SK-N-SH (cell line): ENCODE data around the gene ELOVL1. TPM values are rescaled to one million over a fixed set of nuclear protein-coding genes. Genes with fewer than 3 reads are reported as not detected.
A peak's percentile ranks its signal among the peaks of the same experiment; 100 is the strongest.

Experiments used
- CTCF ChIA-PET: fragments of 300-600, 350-600 bp; formaldehyde crosslinking; extraction: SDS; loops from one replicate; lab custom pipeline; 2021; lab: Yijun Ruan, JAX
- POLR2A ChIA-PET: fragments of 350-600 bp; sonication (Branson Sonifier 250); formaldehyde crosslinking; extraction: SDS; loops from one replicate; lab custom pipeline; 2020; ENCODE audit warnings: antibody characterized with exemption, inconsistent platforms; lab: Yijun Ruan, JAX
- DNase-seq: peaks from one replicate; pipeline ENCODE4 v3.0.0; 2012
- H2AFZ ChIP-seq: fragments of 200-600 bp; sonication (generic); 2 replicates; pipeline ENCODE4 v1.8.1; 2016; ENCODE audit warnings: antibody characterized with exemption, mild to moderate bottlenecking, low read depth
- H3F3A ChIP-seq: fragments of 200-600 bp; sonication (generic); replicated peaks from 2 replicates; pipeline ENCODE3; 2016; ENCODE audit warnings: antibody characterized with exemption, mild to moderate bottlenecking; ENCODE audit not compliant: insufficient read depth
- H3K27ac ChIP-seq, 2 experiments: fragments of 200-500 bp in 1 of 2; fragments of 200-600 bp in 1 of 2; sonication (Bioruptor generic) in 1 of 2; sonication (generic), shearing (Covaris generic) in 1 of 2; 2 replicates each; pipeline versions ENCODE4 v1.5.1 to v1.6.1; 2014 to 2016; ENCODE audit warnings: low read depth in 2 of 2, inconsistent platforms in 1 of 2, low read length in 1 of 2, mild to moderate bottlenecking in 1 of 2, mixed read lengths in 1 of 2
- H3K27me3 ChIP-seq: fragments of 200-600 bp; sonication (generic), shearing (Covaris generic); 2 replicates; pipeline ENCODE4 v1.6.1; 2016; ENCODE audit warnings: mixed run types; ENCODE audit not compliant: insufficient read depth
- H3K36me3 ChIP-seq, 2 experiments: fragments of 200-500 bp in 1 of 2; fragments of 200-600 bp in 1 of 2; sonication (Bioruptor generic) in 1 of 2; sonication (generic) in 1 of 2; replicated peaks in 1 of 2; 2 replicates each; pipeline versions ENCODE3 to v1.5.1; 2014 to 2016; ENCODE audit warnings: low read length in 1 of 2, mild to moderate bottlenecking in 1 of 2; ENCODE audit not compliant: insufficient read depth in 2 of 2, control insufficient read depth in 1 of 2
- H3K4me1 ChIP-seq, 2 experiments: fragments of 200-500 bp in 1 of 2; fragments of 200-600 bp in 1 of 2; sonication (Bioruptor generic) in 1 of 2; sonication (generic), shearing (Covaris generic) in 1 of 2; 2 replicates each; pipeline versions ENCODE4 v1.5.1 to v1.6.1; 2014 to 2016; ENCODE audit warnings: low read depth in 1 of 2, low read length in 1 of 2, mixed run types in 1 of 2; ENCODE audit not compliant: insufficient read depth in 2 of 2, control insufficient read depth in 1 of 2
- H3K4me2 ChIP-seq: fragments of 200-600 bp; sonication (generic), shearing (Covaris generic); 2 replicates; pipeline ENCODE4 v1.6.1; 2017; ENCODE audit warnings: mixed run types
- H3K4me3 ChIP-seq, 2 experiments: fragments of 200-500 bp in 1 of 2; fragments of 200-600 bp in 1 of 2; sonication (Bioruptor generic) in 1 of 2; sonication (generic), shearing (Covaris generic) in 1 of 2; 2 replicates each; pipeline versions ENCODE4 v1.5.1 to v1.8.1; 2014 to 2016; ENCODE audit warnings: low read depth in 2 of 2, inconsistent platforms in 1 of 2, low read length in 1 of 2, mild to moderate bottlenecking in 1 of 2, mixed read lengths in 1 of 2, moderate library complexity in 1 of 2
- H3K79me2 ChIP-seq: fragments of 200-600 bp; sonication (generic); 2 replicates; pipeline ENCODE4 v1.8.1; 2017; ENCODE audit warnings: mild to moderate bottlenecking; ENCODE audit not compliant: insufficient read depth
- H3K9ac ChIP-seq: fragments of 200-600 bp; sonication (generic); 2 replicates; pipeline ENCODE4 v1.6.1; 2017; ENCODE audit warnings: mixed run types
- H3K9me2 ChIP-seq: fragments of 200-600 bp; sonication (generic); 2 replicates; pipeline ENCODE4 v1.6.1; 2017; ENCODE audit warnings: mixed run types
- H3K9me3 ChIP-seq: fragments of 200-600 bp; sonication (generic); 2 replicates; pipeline ENCODE4 v1.6.1; 2017; ENCODE audit warnings: mixed run types, mild to moderate bottlenecking, moderate library complexity
- H4K20me1 ChIP-seq: fragments of 200-600 bp; sonication (generic); 2 replicates; pipeline ENCODE4 v1.6.1; 2017; ENCODE audit warnings: mild to moderate bottlenecking, mixed run types; ENCODE audit not compliant: insufficient read depth
- ELF1 ChIP-seq: IDR thresholded peaks from 2 replicates; pipeline ENCODE4 v1.4.0; 2012
- FOSL2 ChIP-seq: IDR thresholded peaks from 2 replicates; pipeline ENCODE4 v1.4.0; 2012; ENCODE audit warnings: low read depth, mild to moderate bottlenecking, moderate library complexity, borderline replicate concordance
- IRF3 ChIP-seq: fragments of 150-350 bp; IDR thresholded peaks from 2 replicates; pipeline ENCODE4 v1.6.1; 2016; ENCODE audit warnings: mild to moderate bottlenecking, low read depth, low read length
- MAX ChIP-seq: IDR thresholded peaks from 2 replicates; pipeline ENCODE4 v1.4.0; 2012; ENCODE audit warnings: low read depth
- MEF2A ChIP-seq: IDR thresholded peaks from 2 replicates; pipeline ENCODE4 v1.4.0; 2012; ENCODE audit warnings: low read depth, borderline replicate concordance
- MXI1 ChIP-seq: IDR thresholded peaks from 2 replicates; pipeline ENCODE4 v1.6.1; 2012; ENCODE audit warnings: mild to moderate bottlenecking, low read depth, low read length, improper control_type of control experiment
- NFIC ChIP-seq: IDR thresholded peaks from 2 replicates; pipeline ENCODE4 v1.4.0; 2012; ENCODE audit warnings: borderline replicate concordance
- NRF1 ChIP-seq: IDR thresholded peaks from 2 replicates; pipeline ENCODE4 v1.6.1; 2012; ENCODE audit warnings: low read depth, mild to moderate bottlenecking, low read length
- SMC3 ChIP-seq: IDR thresholded peaks from 2 replicates; pipeline ENCODE4 v1.6.1; 2012; ENCODE audit warnings: low read depth, low read length, improper control_type of control experiment
- WGBS: methylation state at CpG from one replicate; pipeline ENCODE4 v1.1.6; 2017; ENCODE audit warnings: low lambda C conversion rate; 5-methylcytosine and 5-hydroxymethylcytosine counted together
- polyA plus RNA-seq, 3 experiments: library from polyadenylated mRNA; depleted of rRNA; stranded (reverse); fragments of >200 nt; gene quantifications; 2 replicates each; pipeline ENCODE4 v1.2.3, GENCODE V29; 2012

The ELOVL1 gene
- polyA plus RNA-seq, 1 of the 3 experiments (the other 2 are of a cell fraction) = 127 TPM

GRCh38 chr1:43349594-43350306 lies 18.1 kb downstream of the ELOVL1 start:
- H3K9ac ChIP-seq = no peak overlapping the region
- no peak for DNase-seq
- no peaks in the 10 kb centered on the region for H4K20me1 ChIP-seq
- no peaks in the 10 kb centered on the region for H3K9me3 ChIP-seq
- ChIA-PET POLR2A (no interaction called here), CTCF (no interaction called here)
- peaks cover 12 to 13% of the 10 kb centered on the region in 2 experiments; a peak in 2 of 4 replicates for H3K4me1 ChIP-seq
- no peaks in the 10 kb centered on the region for H3K9me2 ChIP-seq
- H3F3A ChIP-seq = peaks cover 10% of the 10 kb centered on the region
- H3K27ac ChIP-seq = peak overlapping the region; percentile 13 to 84; a peak in 1 of 4 replicates
- H3K27me3 ChIP-seq = no peaks in the 10 kb centered on the region
- no peaks in the 10 kb centered on the region for H3K79me2 ChIP-seq
- H3K4me3 ChIP-seq = peak overlapping the region in 1 of 2 experiments; percentile 56; a peak in 2 of 4 replicates
- no peaks in the 10 kb centered on the region for H3K36me3 ChIP-seq
- WGBS = 54% methylated on average over 11 of the region's 11 CpGs
- no peak for TF ChIP-seq MEF2A
- TF ChIP-seq SMC3 = no peak
- TF ChIP-seq FOSL2 = peak; percentile 22; the same call in 1 of the 2 replicates
- no peak; the same call in 1 of the 2 replicates for TF ChIP-seq MXI1
- TF ChIP-seq IRF3 = no peak
- no peak for TF ChIP-seq ELF1
- TF ChIP-seq MAX = no peak
- TF ChIP-seq, all 33 proteins: peak for 1
- Histone ChIP-seq H2AFZ (peak overlapping the region; percentile 84), H3K4me2 (peak overlapping the region; percentile 63)

- DNase-seq = peak; percentile 98
- H3K27me3 ChIP-seq = no peaks in the 10 kb centered on the region
- H3K79me2 ChIP-seq = no peaks in the 10 kb centered on the region
- no peak overlapping the region for H3K9ac ChIP-seq
- 18% methylated on average over 15 of the region's 72 CpGs for WGBS
- H3K4me2 ChIP-seq = peak overlapping the region; percentile 63
- peak overlapping the region; percentile 84; the same call in 1 of the 2 replicates for H2AFZ ChIP-seq
- POLR2A ChIA-PET = interaction anchor here (0.6 to 1.4 kb wide), 3 partner anchors 9 to 315 kb away, joined by 3 to 8 read pairs (median 3); partner anchors contain the start of gene CDC20
- no peaks in the 10 kb centered on the region for H3K36me3 ChIP-seq
- H3K9me2 ChIP-seq = no peaks in the 10 kb centered on the region
- peaks cover 10% of the 10 kb centered on the region for H3F3A ChIP-seq
- CTCF ChIA-PET = interaction anchor here (0.8 to 1.3 kb wide), 2 partner anchors 9 to 122 kb away, joined by 3 to 4 read pairs; partner anchors contain the start of gene CDC20
- peak overlapping the region in 1 of 2 experiments; percentile 84; a peak in 1 of 4 replicates for H3K27ac ChIP-seq
- H3K9me3 ChIP-seq = no peaks in the 10 kb centered on the region
- H3K4me3 ChIP-seq = peak overlapping the region; percentile 49 to 56
- H4K20me1 ChIP-seq = no peaks in the 10 kb centered on the region
- H3K4me1 ChIP-seq = peaks cover 13 to 14% of the 10 kb centered on the region in 2 experiments; a peak in 2 of 4 replicates
- peak; percentile 82 for TF ChIP-seq NRF1
- TF ChIP-seq NFIC = no peak
These were observed 18.8 kb downstream of the ELOVL1 start for GRCh38 chr1:43348809-43349593.
